OCI-LY1 (cell line): Measurements from ENCODE around the gene SERINC1.

Experiments used
- H2AFZ ChIP-seq: fragments of 200-600 bp; sonication (generic), shearing (Covaris generic); 2 replicates; pipeline ENCODE4 v1.6.0; 2014; ENCODE audit warnings: antibody characterized with exemption, mild to moderate bottlenecking, low read length
- H3F3A ChIP-seq: fragments of 200-600 bp; sonication (generic), shearing (Covaris generic); 2 replicates; pipeline ENCODE4 v1.6.0; 2014; ENCODE audit warnings: mild to moderate bottlenecking, antibody characterized with exemption, low read length, moderate library complexity; ENCODE audit not compliant: insufficient read depth
- H3K27ac ChIP-seq: fragments of 200-600 bp; sonication (generic); 2 replicates; pipeline ENCODE4 v1.5.1; 2014; ENCODE audit warnings: low read length, mixed run types, mild to moderate bottlenecking, low read depth; ENCODE audit not compliant: poor library complexity, severe bottlenecking
- H3K27me3 ChIP-seq: fragments of 200-600 bp; sonication (generic); 2 replicates; pipeline ENCODE4 v1.6.0; 2014; ENCODE audit warnings: antibody characterized with exemption, mild to moderate bottlenecking, low read length, moderate library complexity; ENCODE audit not compliant: insufficient read depth
- H3K36me3 ChIP-seq: fragments of 200-600 bp; sonication (generic); 2 replicates; pipeline ENCODE4 v1.6.1; 2014; ENCODE audit warnings: mild to moderate bottlenecking, antibody characterized with exemption, low read length, moderate library complexity, mixed read lengths; ENCODE audit not compliant: insufficient read depth
- H3K4me1 ChIP-seq: fragments of 200-600 bp; sonication (generic); 2 replicates; pipeline ENCODE4 v1.5.1; 2014; ENCODE audit warnings: mild to moderate bottlenecking, low read length, moderate library complexity; ENCODE audit not compliant: insufficient read depth, severe bottlenecking
- H3K4me2 ChIP-seq: fragments of 200-600 bp; sonication (generic), shearing (Covaris generic); 2 replicates; pipeline ENCODE4 v1.6.1; 2014; ENCODE audit warnings: low read length
- H3K4me3 ChIP-seq: fragments of 200-600 bp; sonication (generic); 2 replicates; pipeline ENCODE4 v1.5.1; 2014; ENCODE audit warnings: low read length, low read depth, mild to moderate bottlenecking, mixed read lengths; ENCODE audit not compliant: poor library complexity, severe bottlenecking
- H3K79me2 ChIP-seq: fragments of 200-600 bp; shearing (Covaris generic); 2 replicates; pipeline ENCODE4 v1.6.1; 2016; ENCODE audit warnings: mixed run types, low read length, mixed read lengths; ENCODE audit not compliant: insufficient read depth
- H3K9ac ChIP-seq: fragments of 200-600 bp; sonication (generic), shearing (Covaris generic); 2 replicates; pipeline ENCODE4 v1.6.1; 2014; ENCODE audit warnings: mild to moderate bottlenecking, low read length, mixed read lengths
- H3K9me2 ChIP-seq: fragments of 200-600 bp; sonication (generic), shearing (Covaris generic); 2 replicates; pipeline ENCODE4 v1.6.1; 2014; ENCODE audit warnings: low read depth, mild to moderate bottlenecking, low read length, mixed read lengths
- H3K9me3 ChIP-seq: fragments of 200-600 bp; shearing (Covaris generic); 2 replicates; pipeline ENCODE4 v1.6.1; 2014; ENCODE audit warnings: low read length, mixed read lengths
- H4K20me1 ChIP-seq: fragments of 200-600 bp; sonication (generic), shearing (Covaris generic); 2 replicates; pipeline ENCODE4 v1.6.0; 2016; ENCODE audit warnings: mild to moderate bottlenecking, low read length; ENCODE audit not compliant: insufficient read depth
- CTCF ChIP-seq: fragments of 200-600 bp; sonication (generic), shearing (Covaris generic); IDR thresholded peaks from 2 replicates; pipeline ENCODE4 v1.5.1; 2017; ENCODE audit warnings: mild to moderate bottlenecking, antibody characterized with exemption, low read length, moderate library complexity, mixed read lengths
- EZH2 ChIP-seq: fragments of 200-600 bp; sonication (generic), shearing (Covaris generic); IDR thresholded peaks from 2 replicates; pipeline ENCODE4 v1.8.0; 2017; ENCODE audit warnings: borderline replicate concordance, mixed run types, mild to moderate bottlenecking, antibody characterized with exemption, low read length, moderate library complexity, mixed read lengths

The SERINC1 gene

GRCh38 chr6:122482750-122483080 lies 11.1 kb upstream of the SERINC1 start:
- Histone ChIP-seq H3K27me3 (no peaks in the 10 kb centered on the region), H4K20me1 (no peaks in the 10 kb centered on the region), H3K27ac (no peak overlapping the region), H3K79me2 (no peaks in the 10 kb centered on the region), H3F3A (no peaks in the 10 kb centered on the region), H3K4me3 (no peak overlapping the region), H3K9me2 (no peaks in the 10 kb centered on the region), H3K4me1 (no peaks in the 10 kb centered on the region), H3K9ac (no peak overlapping the region), H3K4me2 (no peak overlapping the region), H3K36me3 (no peaks in the 10 kb centered on the region), H3K9me3 (no peaks in the 10 kb centered on the region), H2AFZ (no peak overlapping the region)
- TF ChIP-seq CTCF, result no peak
- no peak for TF ChIP-seq EZH2

GRCh38 chr6:122476131-122476530 lies 4.5 kb upstream of the SERINC1 start:
- H2AFZ ChIP-seq, result no peak overlapping the region
- H3K79me2 ChIP-seq, result peaks cover 4% of the 10 kb centered on the region
- H3K4me1 ChIP-seq, result peaks cover 7% of the 10 kb centered on the region
- no peaks in the 10 kb centered on the region for H3K9me2 ChIP-seq
- no peak overlapping the region for H3K27ac ChIP-seq
- H3K4me2 ChIP-seq, result no peak overlapping the region
- no peak overlapping the region for H3K9ac ChIP-seq
- H3K9me3 ChIP-seq, result no peaks in the 10 kb centered on the region
- H3K4me3 ChIP-seq, result no peak overlapping the region
- no peaks in the 10 kb centered on the region for H3F3A ChIP-seq
- no peaks in the 10 kb centered on the region for H3K27me3 ChIP-seq
- no peak for TF ChIP-seq EZH2
- peak; percentile 50 for TF ChIP-seq CTCF
- no peaks in the 10 kb centered on the region for H3K36me3 ChIP-seq
- no peaks in the 10 kb centered on the region for H4K20me1 ChIP-seq

DNA sequence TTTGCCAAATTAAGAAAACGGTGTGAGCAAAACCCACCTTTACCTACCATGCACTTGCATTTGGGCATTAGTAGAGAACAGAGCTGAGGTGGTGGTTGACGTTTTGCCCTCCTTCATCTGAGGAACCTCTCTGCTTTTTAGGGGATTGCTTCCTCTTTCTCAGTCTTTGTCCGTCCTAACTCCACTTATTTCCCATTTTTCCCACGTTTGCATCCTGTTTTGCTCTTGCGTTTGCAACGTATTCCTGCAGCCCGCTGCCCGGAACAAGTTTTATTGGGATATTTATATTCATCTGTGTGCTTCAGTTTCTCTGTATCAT lies 374 bp upstream of the SERINC1 start:
- H3K36me3 ChIP-seq, result peaks cover 1% of the 10 kb centered on the region

More for the DNA sequence above, 374 bp upstream of the SERINC1 start:
- H3K4me1 ChIP-seq, result peaks cover 19% of the 10 kb centered on the region
- H3F3A ChIP-seq, result no peaks in the 10 kb centered on the region
- H3K4me2 ChIP-seq, result peak overlapping the region; percentile 72
- H3K79me2 ChIP-seq, result peaks cover 46% of the 10 kb centered on the region
- H3K27me3 ChIP-seq, result no peaks in the 10 kb centered on the region
- TF ChIP-seq CTCF, result no peak
- no peak for TF ChIP-seq EZH2
- H3K9ac ChIP-seq, result peak overlapping the region; percentile 63
- no peaks in the 10 kb centered on the region for H4K20me1 ChIP-seq
- H3K9me3 ChIP-seq, result no peaks in the 10 kb centered on the region
- peak overlapping the region; percentile 0; the same call in 1 of the 2 replicates for H2AFZ ChIP-seq
- no peak overlapping the region for H3K27ac ChIP-seq
- H3K9me2 ChIP-seq, result no peaks in the 10 kb centered on the region
- H3K4me3 ChIP-seq, result peak overlapping the region; percentile 91
